K562 (cell line): Measurements from ENCODE around the gene DAGLA. TPM values are rescaled to one million over a fixed set of nuclear protein-coding genes. Genes with fewer than 3 reads are reported as not detected.

Experiments used
- E2F3 ChIP-seq: fragments of 250-450 bp; sonication (Bioruptor Pico); IDR thresholded peaks from 2 replicates; pipeline ENCODE4 v1.4.0; 2020; ENCODE audit warnings: mild to moderate bottlenecking
- EGR1 ChIP-seq: fragments of 450-650 bp; conservative IDR thresholded peaks from 2 replicates; pipeline ENCODE4 v1.6.1; 2017; ENCODE audit warnings: mild to moderate bottlenecking
- KDM1A ChIP-seq, 2 experiments: fragments of 450-650 bp; IDR thresholded peaks; 2 replicates each; pipeline ENCODE4 v1.6.1; 2016; ENCODE audit warnings: mild to moderate bottlenecking in 2 of 2
- KLF6 ChIP-seq: fragments of 250-450 bp; sonication (Bioruptor Pico); IDR thresholded peaks from 2 replicates; pipeline ENCODE4 v1.4.0; 2020; ENCODE audit warnings: mild to moderate bottlenecking, moderate library complexity, borderline replicate concordance
- MCM2 ChIP-seq: fragments of 450-650 bp; IDR thresholded peaks from 2 replicates; pipeline ENCODE4 v1.6.1; 2017; ENCODE audit warnings: low read depth, mild to moderate bottlenecking
- MIER1 ChIP-seq: fragments of 450-650 bp; IDR thresholded peaks from 2 replicates; pipeline ENCODE4 v1.6.1; 2016; ENCODE audit warnings: antibody characterized with exemption, mild to moderate bottlenecking, low read depth
- MNT ChIP-seq, 2 experiments: fragments of 450-650 bp; conservative IDR thresholded peaks; 2 replicates each; pipeline ENCODE4 v1.6.1; 2017; ENCODE audit warnings: mild to moderate bottlenecking in 2 of 2, moderate library complexity in 2 of 2
- NFIC ChIP-seq: fragments of 450-650 bp; IDR thresholded peaks from 2 replicates; pipeline ENCODE4 v1.6.1; 2017; ENCODE audit warnings: mild to moderate bottlenecking, inconsistent platforms
- NR4A1 ChIP-seq, 2 experiments: fragments of 250-450 bp in 1 of 2; fragments of 450-650 bp in 1 of 2; sonication (Bioruptor Pico) in 1 of 2; IDR thresholded peaks; 2 replicates each; pipeline versions ENCODE4 v1.4.0 to v1.6.1; 2016 to 2020; ENCODE audit warnings: mild to moderate bottlenecking in 2 of 2, missing compliant biosample characterization in 1 of 2, missing genetic modification characterization in 1 of 2, moderate library complexity in 1 of 2
- POLR2AphosphoS2 ChIP-seq: IDR thresholded peaks from 2 replicates; pipeline ENCODE4 v1.6.1; 2012; ENCODE audit warnings: low read length, improper control_type of control experiment
- POLR2B ChIP-seq: fragments of 450-650 bp; IDR thresholded peaks from 2 replicates; pipeline ENCODE4 v1.6.1; 2018; ENCODE audit warnings: low read depth; ENCODE audit not compliant: partially characterized antibody
- RFX7 ChIP-seq: fragments of 250-450 bp; sonication (Bioruptor Pico); IDR thresholded peaks from 2 replicates; pipeline ENCODE4 v1.5.1; 2021; ENCODE audit warnings: mild to moderate bottlenecking
- SMAD1 ChIP-seq: fragments of 150-350 bp; IDR thresholded peaks from 2 replicates; pipeline ENCODE4 v1.6.1; 2014; ENCODE audit warnings: low read length, low read depth; ENCODE audit not compliant: partially characterized antibody
- SP1 ChIP-seq: sonication (generic); formaldehyde crosslinking; IDR thresholded peaks from 2 replicates; pipeline ENCODE4 v1.8.1; 2022; ENCODE audit warnings: mild to moderate bottlenecking, missing genetic modification reagents
- TARDBP ChIP-seq: fragments of 450-650 bp; IDR thresholded peaks from 2 replicates; pipeline ENCODE4 v1.6.1; 2016
- TBL1XR1 ChIP-seq, 2 experiments: IDR thresholded peaks; 2 replicates each; pipeline ENCODE4 v1.6.1; 2012; ENCODE audit warnings: improper control_type of control experiment in 2 of 2, low read length in 2 of 2, mild to moderate bottlenecking in 1 of 2
- TRIM28 ChIP-seq: fragments of 450-650 bp; IDR thresholded peaks from 2 replicates; pipeline ENCODE4 v1.6.1; 2017
- ZBTB34 ChIP-seq: fragments of 250-450 bp; sonication (Bioruptor Pico); IDR thresholded peaks from 2 replicates; pipeline ENCODE4 v1.8.0; 2021; ENCODE audit warnings: mild to moderate bottlenecking, moderate library complexity
- ZNF134 ChIP-seq: fragments of 250-450 bp; sonication (Bioruptor Pico); conservative IDR thresholded peaks from 2 replicates; pipeline ENCODE4 v1.4.0; 2020
- ZNF354B ChIP-seq: fragments of 250-450 bp; sonication (Bioruptor Pico); IDR thresholded peaks from 2 replicates; pipeline ENCODE4 v1.4.0; 2020
- ZNF584 ChIP-seq: fragments of 200-800 bp; sonication (Bioruptor generic); IDR thresholded peaks from 2 replicates; pipeline ENCODE4 v1.6.1; 2016; ENCODE audit warnings: low read depth, mild to moderate bottlenecking, missing genetic modification characterization, missing compliant biosample characterization
- polyA plus RNA-seq, 8 experiments: library from polyadenylated mRNA; depleted of rRNA in 4 of 8; stranded (reverse) in 5 of 8; unstranded in 3 of 8; fragments of >200 nt; fragmentation: Nextera tagmentation in 2 of 8; fragmentation: Illumina TruSeq in 1 of 8; extraction: Ambion mirVana in 2 of 8; extraction: Trizol in 1 of 8; gene quantifications; 2 replicates each; pipeline versions ENCODE4 v1.2.1 to v1.2.3, GENCODE V29; 2011 to 2014; ENCODE audit warnings: inconsistent platforms in 1 of 8, missing spikeins in 1 of 8
- total RNA-seq, 7 experiments: library from RNA; depleted of rRNA in 6 of 7; stranded (reverse); fragments of >200 nt in 6 of 7; fragmentation: Illumina TruSeq in 2 of 7; extraction: Trizol in 2 of 7; gene quantifications; 2 replicates each; pipeline versions ENCODE4 v1.2.1 to v1.2.3, GENCODE V29; 2011 to 2021; ENCODE audit warnings: low replicate concordance in 1 of 7

Gene DAGLA
- total and polyA plus RNA-seq, 9 of the 15 experiments (the other 6 are each of a cell fraction or from before 2014, with no cell fraction given), result 0.03 to 0.16 (median 0.04) TPM; not detected in 4

GRCh38 chr11:61639816-61640443 lies 40.3 kb upstream of the DAGLA start (continued):
- TF ChIP-seq ZNF134 (CRISPR knock-in tag) (no peak), SMAD1 (no peak), KLF6 (peak; percentile 65; the same call in 1 of the 2 replicates), KDM1A (IDR thresholded peaks at IDR 0.05) (no peak), ZNF584 (CRISPR knock-in tag) (peak; percentile 90), SP1 (CRISPR knock-in tag) (peak; percentile 65), NR4A1 (CRISPR knock-in tag; IDR thresholded peaks at IDR 0.05) (no peak), NR4A1 (tag; IDR thresholded peaks at IDR 0.05) (peak; percentile 97), ZBTB34 (peak; percentile 78; the same call in 1 of the 2 replicates), TARDBP (no peak), RFX7 (no peak), TBL1XR1 (IDR thresholded peaks at IDR 0.05; ENCODE audit: low read length in 2 of 2) (no peak), MCM2 (no peak), MIER1 (no peak), MNT (conservative IDR thresholded peaks at IDR 0.05) (no peak), POLR2B (no peak), E2F3 (CRISPR knock-in tag) (no peak), POLR2AphosphoS2 (no peak), NFIC (no peak), TRIM28 (no peak), EGR1 (no peak; the same call in 1 of the 2 replicates), ZNF354B (CRISPR knock-in tag) (no peak)
